NT2/D1 (cell line): ENCODE results near the gene SEZ6.

Experiments
- SUZ12 ChIP-seq: IDR thresholded peaks from 2 replicates; pipeline ENCODE4 v1.6.1; 2011; ENCODE audit not compliant: insufficient read length, insufficient read depth; ENCODE audit errors: extremely low read depth
- YY1 ChIP-seq: IDR thresholded peaks from 2 replicates; pipeline ENCODE4 v1.6.1; 2011; ENCODE audit not compliant: insufficient read length, insufficient read depth

- no peak for TF ChIP-seq YY1
- no peak for TF ChIP-seq SUZ12
These were observed 87.5 kb downstream of the SEZ6 start for GRCh38 chr17:28918295-28918694.
